Rectal smooth muscle tissue (tissue), 1 donor: Measurements from ENCODE around the gene FGF14.
"Not testable (repeated sequence)": the region's sequence is repeated elsewhere in the genome, so short reads cannot be mapped to it uniquely, and the experiment has no call there.

Experiments
- H3K27ac ChIP-seq: one replicate; pipeline ENCODE4 v1.7.0; 2013; ENCODE audit warnings: low read depth, low read length, inconsistent platforms
- H3K27me3 ChIP-seq: one replicate; pipeline ENCODE4 v1.7.0; 2013; ENCODE audit warnings: low read length; ENCODE audit not compliant: control insufficient read depth, insufficient read depth
- H3K36me3 ChIP-seq: one replicate; pipeline ENCODE4 v1.7.0; 2013; ENCODE audit warnings: low read length; ENCODE audit not compliant: control insufficient read depth, insufficient read depth
- H3K4me1 ChIP-seq: one replicate; pipeline ENCODE4 v1.7.0; 2013; ENCODE audit warnings: low read length; ENCODE audit not compliant: control insufficient read depth, insufficient read depth
- H3K4me3 ChIP-seq: one replicate; pipeline ENCODE4 v1.7.0; 2013; ENCODE audit warnings: low read length
- H3K9ac ChIP-seq: one replicate; pipeline ENCODE4 v1.7.0; 2013; ENCODE audit warnings: low read length

Gene FGF14

DNA sequence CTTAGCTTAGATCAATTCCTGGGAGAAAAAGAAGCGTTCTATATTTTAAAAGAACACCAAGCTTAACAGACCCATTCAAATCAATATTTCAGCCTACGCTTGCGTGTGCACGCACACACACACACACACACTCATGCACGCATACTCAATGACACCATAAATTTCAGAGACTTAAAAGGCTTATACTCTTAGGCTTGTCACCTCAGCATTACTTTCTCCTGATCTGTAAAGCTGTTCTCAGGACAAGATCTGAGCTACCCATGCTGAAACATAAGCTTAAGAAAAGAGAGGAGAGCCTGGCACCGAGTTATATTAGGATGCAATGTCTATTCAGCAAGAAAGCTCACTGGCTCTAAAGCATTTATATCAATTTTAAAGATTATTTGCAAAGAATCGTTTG, 368.5 kb downstream of the FGF14 start:
- Histone ChIP-seq H3K36me3 (no peaks in the 10 kb centered on the region), H3K27ac (no peak overlapping the region), H3K4me1 (peaks cover 7% of the 10 kb centered on the region), H3K27me3 (no peaks in the 10 kb centered on the region), H3K9ac (no peak overlapping the region), H3K4me3 (no peak overlapping the region)

DNA sequence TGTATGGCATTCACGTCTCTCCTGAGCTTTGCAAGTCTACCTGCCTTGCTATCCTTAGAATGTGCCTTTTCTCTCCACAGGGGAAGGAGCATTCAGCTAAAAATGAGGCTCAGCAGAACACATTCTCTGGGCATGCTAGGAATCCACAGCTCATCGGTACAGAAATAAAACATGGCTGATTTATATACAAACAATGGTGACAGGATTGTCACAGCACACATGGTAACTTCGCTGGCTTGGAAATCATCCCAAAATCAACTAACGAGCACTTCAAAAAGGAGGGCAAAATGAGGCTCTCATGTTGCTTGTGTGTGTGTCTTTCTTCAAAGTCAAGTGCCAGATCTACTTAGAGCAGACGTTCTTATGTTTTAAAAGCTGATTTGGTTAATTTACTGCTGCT, 373.0 kb downstream of the FGF14 start:
- Histone ChIP-seq H3K27ac (peak overlapping the region; percentile 22), H3K9ac (no peak overlapping the region), H3K27me3 (no peaks in the 10 kb centered on the region), H3K36me3 (no peaks in the 10 kb centered on the region), H3K4me3 (peak overlapping the region; percentile 6), H3K4me1 (peaks cover 7% of the 10 kb centered on the region)

DNA sequence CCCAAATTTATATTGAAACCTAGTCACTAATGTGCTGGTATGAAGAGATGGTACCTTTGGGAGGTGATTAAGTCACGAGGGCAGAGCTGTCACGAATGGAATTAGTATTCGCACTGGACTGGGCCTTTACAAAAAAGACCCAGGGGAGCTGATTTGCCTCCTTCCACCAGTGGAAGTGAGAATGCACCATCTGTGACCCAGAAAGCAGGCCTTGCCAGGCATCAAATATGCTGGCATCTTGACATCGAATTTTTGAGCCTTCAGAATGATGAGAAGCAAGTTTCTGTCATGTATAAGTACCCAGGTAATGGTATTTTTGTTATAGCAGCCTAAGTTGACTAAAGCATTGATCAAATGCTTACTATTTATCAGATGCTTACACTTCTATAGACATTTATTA, 373.6 kb downstream of the FGF14 start:
- Histone ChIP-seq H3K4me3 (no peak overlapping the region), H3K36me3 (no peaks in the 10 kb centered on the region), H3K9ac (no peak overlapping the region), H3K27ac (no peak overlapping the region), H3K4me1 (peaks cover 7% of the 10 kb centered on the region), H3K27me3 (no peaks in the 10 kb centered on the region)

DNA sequence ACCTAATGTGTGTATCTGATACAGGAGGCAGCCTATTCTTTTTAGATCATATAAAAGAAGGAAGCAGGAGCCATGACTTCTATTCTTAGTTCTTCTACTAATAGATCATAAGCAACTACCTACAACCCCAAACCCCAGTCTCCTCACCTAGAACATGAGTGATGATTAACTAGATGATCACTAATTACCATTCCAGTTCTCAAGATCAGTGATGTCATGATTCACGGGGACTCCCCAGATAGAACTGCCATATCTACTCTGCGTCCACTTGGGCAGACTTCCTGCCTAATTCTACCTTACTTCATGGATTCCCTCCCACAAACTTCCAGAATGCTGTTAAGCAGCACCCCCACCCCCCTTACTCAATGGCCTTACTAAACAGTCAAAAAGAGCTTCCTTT, 380.1 kb downstream of the FGF14 start:
- H3K4me1 ChIP-seq: no peaks in the 10 kb centered on the region
- H3K9ac ChIP-seq: no peak overlapping the region

DNA sequence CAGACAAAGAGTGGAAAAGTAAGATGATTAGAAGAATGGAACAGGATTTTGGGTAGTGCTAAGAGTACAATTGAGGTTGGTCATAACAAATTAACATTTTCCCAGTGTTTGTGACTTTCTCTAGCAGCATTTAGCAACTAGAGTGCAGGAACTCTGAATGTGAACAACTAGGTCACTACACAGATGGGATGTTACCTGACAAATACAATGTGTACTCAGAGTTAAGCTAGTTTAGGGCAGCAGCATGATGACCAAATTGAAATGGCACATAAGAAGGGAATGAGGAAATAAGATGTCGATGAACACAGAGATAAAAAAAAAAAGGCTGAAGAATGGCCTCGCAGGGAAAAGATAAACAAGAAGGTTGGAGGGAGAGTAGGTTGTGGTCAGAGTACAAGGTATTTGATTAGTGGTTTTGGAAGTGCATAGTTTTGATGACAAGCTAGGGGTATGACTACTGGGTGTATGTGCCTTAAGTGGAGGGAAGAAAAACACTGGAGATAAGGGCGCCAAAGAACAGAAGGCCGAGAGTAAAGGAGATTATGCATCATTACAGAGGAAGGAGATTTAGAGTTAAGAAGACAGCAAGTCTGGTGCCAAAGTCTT, 381.1 kb downstream of the FGF14 start:
- no peak overlapping the region for H3K4me3 ChIP-seq
- H3K4me1 ChIP-seq: no peaks in the 10 kb centered on the region
- H3K9ac ChIP-seq: no peak overlapping the region
- no peak overlapping the region for H3K27ac ChIP-seq
- H3K27me3 ChIP-seq: no peaks in the 10 kb centered on the region
- H3K36me3 ChIP-seq: no peaks in the 10 kb centered on the region

More for the DNA sequence above, 380.1 kb downstream of the FGF14 start:
- Histone ChIP-seq H3K36me3 (no peaks in the 10 kb centered on the region), H3K27me3 (no peaks in the 10 kb centered on the region), H3K27ac (no peak overlapping the region), H3K4me3 (no peak overlapping the region)

DNA sequence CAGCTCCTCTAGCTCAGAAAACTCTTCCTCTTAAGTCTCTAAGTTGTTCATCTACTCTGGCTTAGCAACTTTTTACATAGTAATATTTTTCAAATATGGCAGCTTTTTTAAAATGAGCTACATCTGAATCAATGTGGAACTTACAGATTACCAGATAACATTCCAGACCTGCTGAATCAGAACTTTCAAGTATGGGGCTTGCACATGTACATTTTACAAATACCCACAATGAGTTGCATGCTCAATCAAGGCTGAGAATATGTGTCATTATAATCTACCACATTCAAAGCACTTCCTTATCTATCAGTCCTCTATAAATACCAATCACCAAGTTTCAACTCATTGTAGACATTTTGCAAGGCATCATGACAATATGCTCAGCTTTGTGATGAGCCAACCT, 383.1 kb downstream of the FGF14 start:
- H3K27me3 ChIP-seq: no peaks in the 10 kb centered on the region
- H3K4me1 ChIP-seq: no peaks in the 10 kb centered on the region
- no peak overlapping the region for H3K27ac ChIP-seq
- H3K4me3 ChIP-seq: no peak overlapping the region
- no peaks in the 10 kb centered on the region for H3K36me3 ChIP-seq
- H3K9ac ChIP-seq: no peak overlapping the region

DNA sequence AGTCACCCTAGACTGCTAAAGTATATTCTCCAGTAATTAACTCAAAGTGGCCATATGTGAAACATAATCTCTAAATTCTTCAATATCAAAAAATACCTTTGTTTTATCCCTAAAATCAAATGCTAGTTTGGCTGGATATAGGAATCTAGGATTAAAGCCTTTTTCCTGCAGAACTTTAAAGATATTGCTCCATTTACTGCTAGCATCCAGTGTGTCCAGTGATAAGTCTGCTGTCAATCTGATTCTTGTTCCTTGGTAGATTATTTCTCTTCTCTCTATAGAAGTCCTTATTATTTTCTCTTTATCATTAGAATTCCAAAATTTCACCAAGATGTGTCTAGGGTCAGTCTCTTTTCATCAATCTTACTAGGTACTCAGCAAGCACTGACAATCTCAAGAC, 384.6 kb downstream of the FGF14 start:
- no peak overlapping the region for H3K4me3 ChIP-seq
- H3K27ac ChIP-seq: no peak overlapping the region
- H3K9ac ChIP-seq: no peak overlapping the region
- H3K4me1 ChIP-seq: peaks cover 7% of the 10 kb centered on the region
- H3K27me3 ChIP-seq: no peaks in the 10 kb centered on the region
- no peaks in the 10 kb centered on the region for H3K36me3 ChIP-seq

DNA sequence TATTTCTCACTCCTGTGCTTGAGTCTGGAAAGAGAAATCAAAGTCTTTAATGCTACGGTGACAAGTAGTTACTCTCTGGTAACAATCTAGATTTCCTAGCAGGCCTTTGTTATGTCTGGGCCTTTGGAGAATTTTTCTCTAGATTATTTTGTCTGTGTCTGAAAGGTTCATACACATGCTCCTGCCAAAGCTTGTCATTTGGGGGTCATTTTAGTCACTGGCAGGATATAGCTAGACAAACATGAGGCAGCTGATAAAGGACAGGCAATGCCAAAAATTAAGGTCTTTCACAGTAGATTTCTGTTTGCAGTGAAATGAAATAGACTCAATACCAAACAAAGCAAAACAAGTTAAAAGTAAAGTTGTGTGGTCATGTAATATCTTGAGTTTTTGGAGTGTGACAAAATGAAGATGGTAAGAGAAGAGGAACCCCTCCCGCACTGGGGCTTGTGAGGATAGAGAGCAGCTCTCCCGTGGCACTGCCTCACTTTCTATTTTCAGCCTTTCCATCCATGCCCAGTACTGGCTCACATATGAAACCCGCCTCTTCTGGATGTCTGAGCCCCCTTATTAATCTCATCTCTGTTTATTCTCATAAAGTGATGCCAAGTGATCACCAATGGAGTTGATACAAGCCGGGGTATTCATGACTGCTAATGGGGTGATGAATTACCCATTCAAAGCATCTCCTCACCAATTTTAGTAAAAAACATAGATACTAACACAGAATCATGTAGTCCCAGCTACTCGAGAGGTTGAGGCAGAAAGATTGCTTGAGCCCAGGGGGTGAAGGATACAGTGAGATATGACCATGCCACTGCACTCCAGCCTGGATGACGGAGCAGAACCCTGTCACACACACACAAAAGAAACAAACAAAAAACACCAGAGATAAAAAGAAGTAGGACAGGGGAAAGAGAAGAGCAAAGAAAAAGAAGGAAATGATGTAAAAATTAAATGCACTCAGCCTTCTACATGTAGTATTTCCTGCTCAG, 389.3 kb downstream of the FGF14 start:
- Histone ChIP-seq H3K27ac (peak overlapping the region; percentile 10), H3K4me3 (no peak overlapping the region), H3K36me3 (no peaks in the 10 kb centered on the region)

DNA sequence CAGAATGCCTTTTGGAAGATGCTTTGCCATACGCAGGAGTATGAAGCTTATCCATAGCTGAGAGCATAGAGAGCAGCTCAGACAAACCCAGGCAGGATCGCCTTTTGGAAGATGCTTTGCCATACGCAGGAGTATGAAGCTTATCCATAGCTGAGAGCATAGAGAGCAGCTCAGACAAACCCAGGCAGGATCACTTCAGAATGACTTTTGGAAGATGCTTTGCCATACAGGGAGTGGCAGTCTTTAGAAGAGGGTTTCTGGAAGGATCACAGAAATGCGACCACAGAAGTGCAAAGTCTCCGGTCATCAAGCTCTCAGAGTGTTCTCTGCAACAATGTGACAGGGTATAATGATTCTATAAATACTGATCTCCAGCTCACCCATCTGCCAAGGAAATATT, 390.4 kb downstream of the FGF14 start:
- H3K9ac ChIP-seq, H3K4me3 ChIP-seq, H3K36me3 ChIP-seq, H3K27ac ChIP-seq, H3K27me3 ChIP-seq: not testable (repeated sequence)
- peaks cover 13% of the 10 kb centered on the region for H3K4me1 ChIP-seq

More for the DNA sequence above, 389.3 kb downstream of the FGF14 start:
- H3K4me1 ChIP-seq: peaks cover 13% of the 10 kb centered on the region
- no peak overlapping the region for H3K9ac ChIP-seq
- no peaks in the 10 kb centered on the region for H3K27me3 ChIP-seq

DNA sequence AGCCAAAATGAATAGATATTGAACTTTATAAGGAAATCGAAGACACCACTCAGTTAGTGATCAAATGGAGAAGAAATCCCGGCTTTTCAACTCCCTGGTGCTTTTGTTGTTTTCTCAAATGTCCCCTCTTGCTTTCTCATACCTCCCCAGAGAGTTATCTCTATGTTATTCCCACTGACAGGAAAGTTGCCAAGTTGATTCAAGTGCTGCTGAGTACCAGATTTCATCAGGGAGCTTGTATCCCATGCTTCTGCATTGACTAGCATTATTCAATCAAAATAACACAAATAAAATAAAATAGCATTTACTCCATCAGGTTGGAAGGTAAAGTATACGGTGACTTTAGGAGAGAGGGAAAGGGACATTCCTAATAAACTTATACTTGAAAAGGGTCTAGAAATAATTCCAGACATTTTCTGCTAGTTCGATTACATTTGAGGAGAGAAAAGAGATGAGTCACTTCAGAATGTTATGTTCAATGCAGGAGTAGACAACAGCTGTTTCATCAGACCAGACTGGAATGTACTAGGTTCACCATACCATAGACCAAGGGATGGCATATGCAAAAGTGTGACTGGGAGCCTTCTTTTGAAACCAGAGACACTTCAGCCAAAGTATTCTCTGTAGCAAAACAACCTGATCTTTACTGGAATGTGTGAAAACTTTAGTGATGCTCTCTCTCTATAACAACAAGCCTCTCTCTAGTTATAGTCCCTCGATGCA, 397.8 kb downstream of the FGF14 start:
- Histone ChIP-seq H3K36me3 (no peaks in the 10 kb centered on the region), H3K27ac (no peak overlapping the region), H3K9ac (no peak overlapping the region), H3K4me3 (no peak overlapping the region), H3K4me1 (peaks cover 8% of the 10 kb centered on the region), H3K27me3 (no peaks in the 10 kb centered on the region)

DNA sequence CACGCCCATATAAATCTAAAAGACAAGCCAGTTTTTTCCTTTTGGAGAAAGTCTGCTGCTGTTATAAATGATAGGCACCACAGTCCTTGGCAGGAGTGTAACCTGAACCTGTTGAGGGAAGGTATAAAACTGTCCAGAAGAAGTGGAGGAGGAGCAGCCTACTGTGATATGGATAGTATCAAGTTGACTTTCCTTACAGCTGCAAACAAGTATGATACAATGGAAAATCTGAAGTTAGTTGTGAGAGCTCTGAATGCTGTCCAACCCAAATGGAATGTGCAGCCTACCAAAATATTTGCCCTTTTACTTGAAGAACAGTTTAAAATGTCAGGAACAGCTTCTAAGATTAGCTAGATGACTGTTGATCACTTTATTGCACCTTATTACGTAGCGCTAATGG, 399.6 kb downstream of the FGF14 start:
- no peak overlapping the region for H3K4me3 ChIP-seq
- no peak overlapping the region for H3K9ac ChIP-seq
- no peaks in the 10 kb centered on the region for H3K36me3 ChIP-seq
- H3K4me1 ChIP-seq: peaks cover 8% of the 10 kb centered on the region
- H3K27ac ChIP-seq: peak overlapping the region; percentile 23
- H3K27me3 ChIP-seq: no peaks in the 10 kb centered on the region

DNA sequence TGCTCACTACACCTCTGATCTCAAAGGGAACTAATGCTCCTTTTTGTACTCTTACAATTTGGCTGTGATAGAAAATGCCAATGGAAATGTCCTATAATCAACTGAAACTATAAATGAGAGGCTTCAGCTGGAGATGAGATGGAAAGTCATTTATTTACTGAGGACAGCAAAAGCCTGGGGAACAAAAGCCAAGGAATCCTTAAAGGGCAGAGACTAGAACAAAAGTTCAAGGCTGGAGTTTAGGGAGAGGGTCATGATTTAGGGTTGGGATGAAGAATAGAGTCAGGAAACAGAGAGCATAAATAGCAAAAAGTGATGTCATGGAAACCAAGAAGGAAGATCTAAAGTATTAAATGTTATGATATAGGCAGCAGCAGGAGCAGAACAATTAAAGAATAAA, 401.1 kb downstream of the FGF14 start:
- Histone ChIP-seq H3K9ac (no peak overlapping the region), H3K4me1 (peaks cover 8% of the 10 kb centered on the region), H3K4me3 (no peak overlapping the region), H3K27ac (no peak overlapping the region), H3K27me3 (no peaks in the 10 kb centered on the region), H3K36me3 (no peaks in the 10 kb centered on the region)
